Endothelial cell of umbilical vein (primary cell): ENCODE measurements around the gene HSFY1. TPM values are rescaled to one million over a fixed set of nuclear protein-coding genes. Genes with fewer than 3 reads are reported as not detected.
A peak's percentile ranks its signal among the peaks of the same experiment; 100 is the strongest.
"Not testable (repeated sequence)": the region's sequence is repeated elsewhere in the genome, so short reads cannot be mapped to it uniquely, and the experiment has no call there.

ENCODE experiments used
- Bru-seq: library from RNA; stranded (reverse); fragments of 400-500 nt; gene quantifications from one replicate; lab custom pipeline; 2021; lab: Mats Ljungman, UMichigan
- BruChase-seq, 2 experiments: library from RNA; stranded (reverse); fragments of 400-500 nt; gene quantifications; one replicate each; lab custom pipeline; 2021; lab: Mats Ljungman, UMichigan
- BruUV-seq: library from RNA; stranded (reverse); fragments of 400-500 nt; replicated peaks from 2 replicates; lab custom pipeline; 2021; lab: Mats Ljungman, UMichigan
- CTCF ChIA-PET: fragments of 300-600, 350-600 bp; sonication (Branson Sonifier 250); formaldehyde crosslinking; loops from one replicate; lab custom pipeline; 2021; ENCODE audit warnings: antibody characterized with exemption, inconsistent platforms; lab: Charles Lee
- POLR2A ChIA-PET: fragments of 300-600, 350-600 bp; sonication (Branson Sonifier 250); formaldehyde crosslinking; loops from one replicate; lab custom pipeline; 2021; ENCODE audit warnings: antibody characterized with exemption, inconsistent platforms; lab: Charles Lee
- DNase-seq: peaks from one replicate; pipeline ENCODE4 v3.0.0-alpha.2; 2011; ENCODE audit warnings: low read depth, low spot score
- FAIRE-seq: peaks from 2 replicates; lab custom pipeline; 2011; peaks lifted over from hg19 to GRCh38; lab: Jason Lieb, UNC
- H2AFZ ChIP-seq: 2 replicates; pipeline ENCODE4 v1.6.0; 2012; ENCODE audit warnings: low read depth, low read length, control low read depth, inconsistent platforms
- H3K27ac ChIP-seq: 2 replicates; pipeline ENCODE4 v1.5.1; 2011; ENCODE audit warnings: low read depth, mild to moderate bottlenecking, control low read depth, low read length, moderate library complexity; ENCODE audit not compliant: insufficient read depth
- H3K27me3 ChIP-seq, 2 experiments: 2 replicates each; pipeline versions ENCODE4 v1.6.0 to v1.6.1; 2011; ENCODE audit warnings: low read length in 2 of 2, mixed read lengths in 1 of 2; ENCODE audit not compliant: control insufficient read depth in 2 of 2, insufficient read depth in 2 of 2
- H3K36me3 ChIP-seq, 2 experiments: 2 replicates in 1 of 2; 3 replicates in 1 of 2; pipeline ENCODE4 v1.5.1; 2011; ENCODE audit warnings: low read length in 2 of 2, mild to moderate bottlenecking in 1 of 2, moderate library complexity in 1 of 2; ENCODE audit not compliant: control insufficient read depth in 2 of 2, insufficient read depth in 2 of 2; ENCODE audit errors: extremely low read depth in 1 of 2
- H3K4me1 ChIP-seq: 3 replicates; pipeline ENCODE4 v1.5.1; 2011; ENCODE audit warnings: mild to moderate bottlenecking, low read length; ENCODE audit not compliant: control insufficient read depth, insufficient read depth; ENCODE audit errors: extremely low read depth
- H3K4me2 ChIP-seq: 2 replicates; pipeline ENCODE4 v1.6.1; 2011; ENCODE audit warnings: low read length, control low read depth, mixed read lengths; ENCODE audit not compliant: insufficient read depth
- H3K4me3 ChIP-seq, 3 experiments: fragments of 200-600 bp in 1 of 3; sonication (generic), shearing (Covaris generic) in 1 of 3; replicated peaks in 1 of 3; 2 replicates each; pipeline ENCODE4 v1.5.1; 2011 to 2016; ENCODE audit warnings: control low read depth in 3 of 3, low read length in 3 of 3, mild to moderate bottlenecking in 2 of 3, inconsistent platforms in 1 of 3, low read depth in 1 of 3, moderate library complexity in 1 of 3; ENCODE audit not compliant: insufficient read depth in 1 of 3
- H3K79me2 ChIP-seq: 2 replicates; pipeline ENCODE4 v1.6.0; 2012; ENCODE audit warnings: low read length, inconsistent platforms; ENCODE audit not compliant: control insufficient read depth, insufficient read depth
- H3K9ac ChIP-seq: replicated peaks from 2 replicates; pipeline ENCODE3; 2011; ENCODE audit warnings: low read length, control low read depth; ENCODE audit not compliant: insufficient read depth; ENCODE audit errors: extremely low read depth
- H3K9me1 ChIP-seq: replicated peaks from 3 replicates; pipeline ENCODE4 v1.6.0; 2011; ENCODE audit warnings: mild to moderate bottlenecking, low read length; ENCODE audit not compliant: control insufficient read depth, insufficient read depth; ENCODE audit errors: extremely low read depth
- H3K9me3 ChIP-seq: replicated peaks from 2 replicates; pipeline ENCODE4 v1.5.1; 2012; ENCODE audit warnings: low read length, inconsistent platforms; ENCODE audit not compliant: control insufficient read depth, insufficient read depth
- H4K20me1 ChIP-seq: replicated peaks from 2 replicates; pipeline ENCODE3; 2011; ENCODE audit warnings: mild to moderate bottlenecking, low read length; ENCODE audit not compliant: control insufficient read depth, insufficient read depth; ENCODE audit errors: extremely low read depth
- dilution Hi-C: fragments of 300-500 bp; cut with MboI; formaldehyde crosslinking; loops from one replicate; pipeline ENCODE4 v1.15.0; 2019; ENCODE audit warnings: low sequenced_read_pairs; ENCODE audit not compliant: extremely low pct_ligation_motif_present
- intact Hi-C: fragments of 100-400 bp; cut with micrococcal nuclease; formaldehyde crosslinking; loops from one replicate; pipeline ENCODE4 v1.10.0; 2022
- long read RNA-seq: library from polyadenylated mRNA; stranded (forward); transcript quantifications from one replicate; pipeline ENCODE4 v2.0.0, GENCODE V29; 2021
- polyA minus RNA-seq, 3 experiments: library from RNA; depleted of rRNA, polyadenylated mRNA; stranded (reverse); fragments of >200 nt; gene quantifications; 1 replicate in 1 of 3; 2 replicates in 2 of 3; pipeline ENCODE4 v1.2.3, GENCODE V29; 2011
- polyA plus RNA-seq, 4 experiments: library from polyadenylated mRNA; depleted of rRNA in 3 of 4; stranded (reverse) in 3 of 4; unstranded in 1 of 4; fragments of >200 nt; gene quantifications; 2 replicates each; pipeline versions ENCODE4 v1.2.1 to v1.2.3, GENCODE V29; 2011 to 2012; ENCODE audit warnings: missing spikeins in 1 of 4
- total RNA-seq: library from RNA; stranded (reverse); gene quantifications from 2 replicates; pipeline ENCODE4 v1.2.3, GENCODE V29; 2021

HSFY1 gene
- total RNA-seq (not detected in 2 replicates), polyA plus RNA-seq (not detected in 2 replicates), polyA minus RNA-seq (not detected in 2 replicates), Bru-seq, nascent RNA (not detected), BruChase-seq, experiment 1, labeled RNA remaining after a 6-hour chase (percentile 3 among the genes with signal in this experiment), BruChase-seq, experiment 2, labeled RNA remaining after a 2-hour chase (not detected)
- not detected in 2 replicates for polyA plus RNA-seq (2011; cell fraction: cytosol; rRNA removed)
- polyA plus RNA-seq (2011; cell fraction: nucleus; rRNA removed): not detected in 2 replicates
- not detected in 2 replicates for polyA plus RNA-seq (2012)
- not detected for polyA minus RNA-seq (2011; cell fraction: cytosol; rRNA and poly(A)+ RNA removed)
- polyA minus RNA-seq (2011; cell fraction: nucleus; rRNA and poly(A)+ RNA removed): not detected in 2 replicates
- long read RNA-seq: 0 reads

- H3K36me3 ChIP-seq, DNase-seq, H3K9me3 ChIP-seq, dilution Hi-C loops, intact Hi-C loops, H3K9me1 ChIP-seq, H2AFZ ChIP-seq, H3K27ac ChIP-seq, POLR2A ChIA-PET, H3K79me2 ChIP-seq, H4K20me1 ChIP-seq, H3K4me1 ChIP-seq, H3K27me3 ChIP-seq, H3K4me2 ChIP-seq, H3K4me3 ChIP-seq, CTCF ChIA-PET, H3K9ac ChIP-seq, BruUV-seq: not testable (repeated sequence)
- FAIRE-seq: peak; percentile 59
Observed at GRCh38 chrY:18546420-18546819, at the start of gene HSFY1. TSS of gene HSFY1 (plus strand) at chrY:18546720. CDS start at chrY:18546788, 68 bp downstream.

- H3K4me3 ChIP-seq, H3K9ac ChIP-seq, H3K9me3 ChIP-seq, H4K20me1 ChIP-seq, BruUV-seq, H3K79me2 ChIP-seq, H3K4me1 ChIP-seq, dilution Hi-C loops, H2AFZ ChIP-seq, intact Hi-C loops, FAIRE-seq, POLR2A ChIA-PET, H3K9me1 ChIP-seq, H3K27ac ChIP-seq, H3K36me3 ChIP-seq, DNase-seq, H3K27me3 ChIP-seq, H3K4me2 ChIP-seq, CTCF ChIA-PET: not testable (repeated sequence)
Observed at GRCh38 chrY:18504266-18504665, 42.3 kb upstream of the HSFY1 start.

DNA sequence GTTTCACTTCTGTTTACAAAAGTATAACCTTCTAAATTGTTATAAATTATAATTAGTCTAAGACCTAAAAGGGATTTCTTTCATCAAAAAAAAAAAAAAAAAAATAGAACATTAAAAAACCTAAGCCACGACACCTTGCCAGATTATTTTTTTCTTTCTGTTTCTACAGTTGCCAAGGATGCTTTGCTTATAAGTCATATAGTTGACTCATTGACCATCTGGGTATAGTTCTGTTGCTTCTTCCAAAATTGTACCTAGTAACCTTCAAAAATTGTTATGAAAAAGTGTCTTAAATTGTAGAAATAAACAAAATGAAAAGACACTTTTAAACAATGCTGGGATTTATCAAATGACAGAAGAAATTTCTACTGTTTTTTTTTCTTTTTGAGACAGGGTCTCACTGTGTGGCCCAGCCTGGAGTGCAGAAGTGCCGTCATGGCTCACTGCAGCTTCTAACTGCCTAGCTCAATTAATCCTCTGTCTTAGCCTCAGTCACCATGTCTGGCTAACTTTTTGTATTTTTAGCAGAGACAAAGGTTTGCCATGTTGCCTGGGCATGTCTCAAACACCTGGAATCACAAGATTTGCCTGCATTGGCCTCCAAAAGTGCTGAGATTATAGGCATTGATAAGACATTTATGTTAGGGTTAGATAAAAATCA, 15.4 kb upstream of the HSFY1 start:
- H4K20me1 ChIP-seq, H3K27me3 ChIP-seq, intact Hi-C loops, H2AFZ ChIP-seq, FAIRE-seq, CTCF ChIA-PET, H3K9me3 ChIP-seq, DNase-seq, POLR2A ChIA-PET, H3K4me1 ChIP-seq, H3K36me3 ChIP-seq, H3K4me2 ChIP-seq, dilution Hi-C loops, H3K4me3 ChIP-seq, H3K9ac ChIP-seq, H3K9me1 ChIP-seq, BruUV-seq, H3K79me2 ChIP-seq, H3K27ac ChIP-seq: not testable (repeated sequence)

DNA sequence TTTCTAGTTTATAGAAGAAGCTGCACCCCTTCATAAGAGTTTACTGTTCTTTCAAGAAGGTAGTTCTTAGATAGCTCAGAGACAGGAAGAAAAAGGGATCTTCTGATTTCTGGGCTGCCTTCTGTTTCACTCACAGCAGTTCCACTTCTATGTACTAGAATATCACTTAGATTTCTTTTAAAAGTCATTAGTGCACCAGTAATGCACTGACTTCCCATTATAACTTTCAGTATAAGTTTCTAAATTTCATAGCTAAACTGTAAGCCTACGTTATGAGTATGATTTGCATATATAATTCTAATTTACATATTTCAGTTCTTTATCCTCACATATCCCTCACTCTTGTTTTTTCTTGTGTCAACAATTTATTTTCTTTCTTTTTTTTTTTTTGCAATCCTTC, 7.6 kb upstream of the HSFY1 start:
- H3K27me3 ChIP-seq, DNase-seq, H3K79me2 ChIP-seq, H3K9me3 ChIP-seq, BruUV-seq, H3K9ac ChIP-seq, H3K4me1 ChIP-seq, H3K4me3 ChIP-seq, intact Hi-C loops, H2AFZ ChIP-seq, H3K4me2 ChIP-seq, dilution Hi-C loops, POLR2A ChIA-PET, H4K20me1 ChIP-seq, CTCF ChIA-PET, H3K27ac ChIP-seq, H3K36me3 ChIP-seq, FAIRE-seq, H3K9me1 ChIP-seq: not testable (repeated sequence)
